Measurements from ENCODE around the gene PTGES2.
"Not testable (repeated sequence)": the region's sequence is repeated elsewhere in the genome, so short reads cannot be mapped to it uniquely, and the experiment has no call there.

PTGES2 gene

GRCh38 chr9:128113526-128114325 is 13.8 kb downstream of the PTGES2 start:
- TF ChIP-seq ZFX (IDR thresholded peaks at IDR 0.05) (no peak), CTCF (conservative IDR thresholded peaks at IDR 0.05) (no peak)
- H3K27ac ChIP-seq = no peak overlapping the region

GRCh38 chr9:128111726-128112125 is 15.8 kb downstream of the PTGES2 start:
- H3K27ac ChIP-seq = not testable (repeated sequence)

- H3K27ac ChIP-seq = no peak overlapping the region
- TF ChIP-seq CTCF (conservative IDR thresholded peaks at IDR 0.05) = no peak
- TF ChIP-seq ZFX (IDR thresholded peaks at IDR 0.05) = no peak
Observed at GRCh38 chr9:128109050-128109709, 18.3 kb downstream of the PTGES2 start.

- no peak overlapping the region for H3K27ac ChIP-seq
- TF ChIP-seq CTCF (conservative IDR thresholded peaks at IDR 0.05) (no peak), ZFX (IDR thresholded peaks at IDR 0.05) (no peak)
Observed at GRCh38 chr9:128108269-128109049, 19.1 kb downstream of the PTGES2 start.

- TF ChIP-seq CTCF (conservative IDR thresholded peaks at IDR 0.05) (no peak), ZFX (IDR thresholded peaks at IDR 0.05) (no peak)
- H3K27ac ChIP-seq = no peak overlapping the region
Observed at GRCh38 chr9:128107468-128108268, 19.9 kb downstream of the PTGES2 start.

GRCh38 chr9:128106940-128107467 is 20.5 kb downstream of the PTGES2 start:
- H3K27ac ChIP-seq = no peak overlapping the region
- TF ChIP-seq ZFX (IDR thresholded peaks at IDR 0.05) (no peak), CTCF (conservative IDR thresholded peaks at IDR 0.05) (no peak)
